ENCODE measurements around the gene SPTAN1. TPM values are rescaled to one million over a fixed set of nuclear protein-coding genes. Genes with fewer than 3 reads are reported as not detected.

SPTAN1 gene
- total and polyA plus RNA-seq, 2 experiments from 2014 or later: 108 to 195 TPM

GRCh38 chr9:128529191-128529590 lies 23.2 kb upstream of the SPTAN1 start:
- Histone ChIP-seq H3K27ac (ENCODE audit: low read depth) (no peak overlapping the region), H4K20me1 (replicated peaks; ENCODE audit: insufficient read depth) (no peaks in the 10 kb centered on the region), H3K36me3 (ENCODE audit: insufficient read depth) (peaks cover 19% of the 10 kb centered on the region; the same call in 1 of the 2 replicates), H3K4me1 (ENCODE audit: insufficient read depth) (no peaks in the 10 kb centered on the region), H3K4me3 (no peak overlapping the region), H3K9me2 (ENCODE audit: insufficient read depth) (no peaks in the 10 kb centered on the region), H3K79me2 (replicated peaks; ENCODE audit: insufficient read depth) (no peaks in the 10 kb centered on the region), H2AFZ (no peak overlapping the region), H3F3A (replicated peaks; ENCODE audit: low read depth) (no peaks in the 10 kb centered on the region), H3K27me3 (ENCODE audit: insufficient read depth) (no peaks in the 10 kb centered on the region), H3K4me2 (no peak overlapping the region)
- Mint-ChIP-seq H3K4me1 (peaks cover 3% of the 10 kb centered on the region; the same call in 2 of the 3 replicates), H3K27me3 (ENCODE audit: insufficient read depth, low read depth, poor library complexity) (peaks cover 3% of the 10 kb centered on the region), H3K36me3 (ENCODE audit: low read depth) (peaks cover 23% of the 10 kb centered on the region), H3K27ac (no peak overlapping the region), H3K4me3 (no peak overlapping the region), H3K9me3 (no peaks in the 10 kb centered on the region)
- TF ChIP-seq ZNF114 (CRISPR knock-in tag; IDR thresholded peaks at IDR 0.05) (no peak), STAT1 (IDR thresholded peaks at IDR 0.05; ENCODE audit: unreplicated experiment) (no peak), POLR2AphosphoS5 (IDR thresholded peaks at IDR 0.05; ENCODE audit: low read depth) (no peak), ZNF331 (CRISPR knock-in tag; IDR thresholded peaks at IDR 0.05; ENCODE audit: low read depth) (no peak), JUNB (IDR thresholded peaks at IDR 0.05; ENCODE audit: unreplicated experiment) (no peak), EZH2phosphoT487 (IDR thresholded peaks at IDR 0.05; ENCODE audit: unreplicated experiment) (no peak), EZH2 (IDR thresholded peaks at IDR 0.05; ENCODE audit: low read depth, unreplicated experiment) (no peak), NANOG (IDR thresholded peaks at IDR 0.05; ENCODE audit: borderline replicate concordance) (no peak), CREB1 (CRISPR knock-in tag; IDR thresholded peaks at IDR 0.05; ENCODE audit: low read depth) (no peak), ZNF462 (CRISPR knock-in tag; IDR thresholded peaks at IDR 0.05) (no peak), REST (IDR thresholded peaks at IDR 0.05; ENCODE audit: unreplicated experiment) (no peak)
- TF ChIP-seq, protein P1, sequence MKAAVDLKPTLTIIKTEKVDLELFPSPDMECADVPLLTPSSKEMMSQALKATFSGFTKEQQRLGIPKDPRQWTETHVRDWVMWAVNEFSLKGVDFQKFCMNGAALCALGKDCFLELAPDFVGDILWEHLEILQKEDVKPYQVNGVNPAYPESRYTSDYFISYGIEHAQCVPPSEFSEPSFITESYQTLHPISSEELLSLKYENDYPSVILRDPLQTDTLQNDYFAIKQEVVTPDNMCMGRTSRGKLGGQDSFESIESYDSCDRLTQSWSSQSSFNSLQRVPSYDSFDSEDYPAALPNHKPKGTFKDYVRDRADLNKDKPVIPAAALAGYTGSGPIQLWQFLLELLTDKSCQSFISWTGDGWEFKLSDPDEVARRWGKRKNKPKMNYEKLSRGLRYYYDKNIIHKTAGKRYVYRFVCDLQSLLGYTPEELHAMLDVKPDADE (IDR thresholded peaks at IDR 0.05): no peak
- TF ChIP-seq, protein P2, sequence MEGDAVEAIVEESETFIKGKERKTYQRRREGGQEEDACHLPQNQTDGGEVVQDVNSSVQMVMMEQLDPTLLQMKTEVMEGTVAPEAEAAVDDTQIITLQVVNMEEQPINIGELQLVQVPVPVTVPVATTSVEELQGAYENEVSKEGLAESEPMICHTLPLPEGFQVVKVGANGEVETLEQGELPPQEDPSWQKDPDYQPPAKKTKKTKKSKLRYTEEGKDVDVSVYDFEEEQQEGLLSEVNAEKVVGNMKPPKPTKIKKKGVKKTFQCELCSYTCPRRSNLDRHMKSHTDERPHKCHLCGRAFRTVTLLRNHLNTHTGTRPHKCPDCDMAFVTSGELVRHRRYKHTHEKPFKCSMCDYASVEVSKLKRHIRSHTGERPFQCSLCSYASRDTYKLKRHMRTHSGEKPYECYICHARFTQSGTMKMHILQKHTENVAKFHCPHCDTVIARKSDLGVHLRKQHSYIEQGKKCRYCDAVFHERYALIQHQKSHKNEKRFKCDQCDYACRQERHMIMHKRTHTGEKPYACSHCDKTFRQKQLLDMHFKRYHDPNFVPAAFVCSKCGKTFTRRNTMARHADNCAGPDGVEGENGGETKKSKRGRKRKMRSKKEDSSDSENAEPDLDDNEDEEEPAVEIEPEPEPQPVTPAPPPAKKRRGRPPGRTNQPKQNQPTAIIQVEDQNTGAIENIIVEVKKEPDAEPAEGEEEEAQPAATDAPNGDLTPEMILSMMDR (conservative IDR thresholded peaks at IDR 0.05; ENCODE audit: low read depth in 2 of 2): no peak
- ATAC-seq: no peak
- no peak for DNase-seq (ENCODE audit: low spot score)
